Mesothelial cell of epicardium (in vitro differentiated cells): ENCODE results near the gene PPFIA4. TPM values are rescaled to one million over a fixed set of nuclear protein-coding genes. Genes with fewer than 3 reads are reported as not detected.
A peak's percentile ranks its signal among the peaks of the same experiment; 100 is the strongest.

ENCODE experiments used
- DNase-seq, 2 experiments: peaks; one replicate each; pipeline ENCODE4 v3.0.0; 2021; ENCODE audit warnings: low spot score in 2 of 2; ENCODE audit not compliant: unreplicated experiment in 2 of 2
- H3K27ac Mint-ChIP-seq: 2 replicates; pipeline ENCODE4 v1.8.0; 2021; ENCODE audit warnings: mixed read lengths
- H3K27me3 Mint-ChIP-seq: 2 replicates; pipeline ENCODE4 v1.8.0; 2021; ENCODE audit warnings: low read depth, mixed read lengths
- H3K36me3 Mint-ChIP-seq: 2 replicates; pipeline ENCODE4 v1.8.0; 2021; ENCODE audit warnings: mixed read lengths
- H3K4me1 Mint-ChIP-seq: 2 replicates; pipeline ENCODE4 v1.8.0; 2021; ENCODE audit warnings: mixed read lengths
- H3K4me3 Mint-ChIP-seq: 2 replicates; pipeline ENCODE4 v1.8.0; 2021; ENCODE audit warnings: mild to moderate bottlenecking, moderate library complexity, mixed read lengths
- H3K9me3 Mint-ChIP-seq: 2 replicates; pipeline ENCODE4 v1.8.0; 2021; ENCODE audit warnings: mixed read lengths
- CTCF ChIP-seq: fragments of 200-600 bp; sonication (generic); IDR thresholded peaks from one replicate; pipeline ENCODE4 v1.5.0; 2021; ENCODE audit warnings: antibody characterized with exemption; ENCODE audit not compliant: unreplicated experiment
- total RNA-seq: library from RNA; stranded (reverse); gene quantifications from 3 replicates; pipeline ENCODE4 v1.2.1, GENCODE V29; 2021

Gene PPFIA4
- total RNA-seq, 1 donor from 2014 or later = 35.3 TPM

- H3K4me3 Mint-ChIP-seq = no peak overlapping the region
- H3K27me3 Mint-ChIP-seq = peaks cover 59% of the 10 kb centered on the region
- peaks cover 4% of the 10 kb centered on the region for H3K36me3 Mint-ChIP-seq
- H3K4me1 Mint-ChIP-seq = peaks cover 14% of the 10 kb centered on the region
- no peak overlapping the region for H3K27ac Mint-ChIP-seq
- H3K9me3 Mint-ChIP-seq = no peaks in the 10 kb centered on the region
- no peak for DNase-seq
- no peak for TF ChIP-seq CTCF
Measured at GRCh38 chr1:203078478-203078877, 52.2 kb downstream of the PPFIA4 start.

- no peak for DNase-seq
- Mint-ChIP-seq H3K27me3 (peaks cover 42% of the 10 kb centered on the region), H3K36me3 (peaks cover 4% of the 10 kb centered on the region), H3K27ac (no peak overlapping the region), H3K4me3 (no peak overlapping the region), H3K4me1 (peaks cover 14% of the 10 kb centered on the region), H3K9me3 (no peaks in the 10 kb centered on the region)
- no peak for TF ChIP-seq CTCF
Measured at GRCh38 chr1:203080456-203080855, 54.2 kb downstream of the PPFIA4 start.

- H3K27ac Mint-ChIP-seq = peak overlapping the region; percentile 66
- no peak overlapping the region for H3K4me3 Mint-ChIP-seq
- H3K4me1 Mint-ChIP-seq = peaks cover 21% of the 10 kb centered on the region
- no peak for DNase-seq
- H3K36me3 Mint-ChIP-seq = no peaks in the 10 kb centered on the region
- TF ChIP-seq CTCF = no peak
- peaks cover 35% of the 10 kb centered on the region for H3K27me3 Mint-ChIP-seq
- H3K9me3 Mint-ChIP-seq = no peaks in the 10 kb centered on the region
Measured at GRCh38 chr1:203081465-203082230, 55.4 kb downstream of the PPFIA4 start.

GRCh38 chr1:203082231-203082505 lies 55.9 kb downstream of the PPFIA4 start:
- H3K27ac Mint-ChIP-seq = no peak overlapping the region
- DNase-seq = no peak
- H3K4me3 Mint-ChIP-seq = no peak overlapping the region
- H3K9me3 Mint-ChIP-seq = no peaks in the 10 kb centered on the region
- H3K4me1 Mint-ChIP-seq = peaks cover 25% of the 10 kb centered on the region
- no peaks in the 10 kb centered on the region for H3K36me3 Mint-ChIP-seq
- no peak for TF ChIP-seq CTCF
- peaks cover 30% of the 10 kb centered on the region for H3K27me3 Mint-ChIP-seq

GRCh38 chr1:203082571-203083462 lies 56.5 kb downstream of the PPFIA4 start:
- Mint-ChIP-seq H3K4me3 (no peak overlapping the region), H3K4me1 (peaks cover 27% of the 10 kb centered on the region), H3K9me3 (no peaks in the 10 kb centered on the region), H3K27ac (no peak overlapping the region), H3K27me3 (peaks cover 23% of the 10 kb centered on the region), H3K36me3 (no peaks in the 10 kb centered on the region)
- DNase-seq = peak in 1 of 2 experiments; percentile 35
- no peak for TF ChIP-seq CTCF
